GM12872 (cell line): Measurements from ENCODE around the gene SEMA4A.

Source experiments
- CTCF ChIP-seq: IDR thresholded peaks from 3 replicates; pipeline ENCODE4 v1.5.1; 2011; ENCODE audit warnings: low read depth, mild to moderate bottlenecking, low read length, moderate library complexity; ENCODE audit not compliant: insufficient read depth

SEMA4A gene

DNA sequence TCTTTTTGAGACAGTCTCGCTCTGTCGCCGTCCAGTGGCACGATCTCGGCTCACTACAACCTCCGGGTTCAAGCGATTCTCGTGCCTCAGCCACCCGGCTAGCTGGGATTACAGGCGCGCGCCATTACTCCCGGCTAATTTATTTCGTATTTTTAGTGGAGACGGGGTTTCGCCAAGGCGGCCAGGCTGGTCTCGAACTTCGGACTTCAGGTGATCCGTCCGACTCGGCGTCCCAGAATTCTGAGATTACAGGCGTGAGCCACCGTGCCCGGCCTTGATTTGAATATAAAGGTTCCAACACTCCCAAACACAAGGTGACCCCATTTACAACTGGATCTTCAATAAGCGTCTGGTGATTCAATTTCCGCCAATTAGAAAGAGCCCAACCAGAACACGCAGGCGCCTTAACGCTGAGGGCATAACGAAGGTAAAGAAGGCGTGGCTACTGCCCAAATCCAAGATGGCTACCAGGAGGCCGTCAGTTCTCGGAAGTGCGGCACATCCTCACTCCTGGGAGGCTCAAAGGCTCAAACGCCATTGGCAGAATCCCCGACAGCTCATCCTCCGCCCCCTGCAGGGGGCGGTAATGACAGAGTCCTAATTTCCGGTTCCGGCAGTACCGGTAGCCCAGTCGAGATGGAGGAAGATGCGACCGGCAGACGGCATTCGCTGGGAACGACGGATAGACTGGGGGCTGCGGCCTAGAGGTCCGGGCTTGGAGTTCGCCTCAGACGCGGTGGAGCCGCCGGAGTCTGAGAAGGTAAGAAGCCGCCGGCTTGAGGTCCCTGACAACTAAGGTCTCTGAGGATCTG lies 40.3 kb downstream of the SEMA4A start, which contains the start of gene SLC25A44:
TSS of gene SLC25A44 (plus strand) at position 617 of the 812 bp plus-strand sequence. CDS start 5,744 bp downstream, outside the sequence.
- TF ChIP-seq CTCF = peak; percentile 54

DNA sequence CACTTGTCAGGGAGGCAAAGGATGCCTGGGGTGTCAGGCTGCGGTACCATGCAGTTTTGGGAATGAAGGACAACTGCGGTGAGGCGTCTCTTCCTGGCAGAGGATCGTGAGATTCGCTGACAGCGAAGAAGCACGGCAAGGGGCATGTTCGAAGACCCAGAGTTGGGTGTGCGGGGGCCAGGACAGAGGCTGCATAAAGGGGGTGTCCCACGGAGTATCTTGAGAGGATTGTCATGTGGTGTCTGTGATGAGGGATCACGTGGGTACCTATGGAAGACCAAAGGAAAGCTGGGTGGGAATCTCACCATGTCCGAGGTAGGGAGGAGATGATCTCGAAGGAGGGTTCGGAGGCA lies 40.9 kb downstream of the SEMA4A start:
- no peak for TF ChIP-seq CTCF

- TF ChIP-seq CTCF = no peak
Measured at GRCh38 chr1:156195853-156196252, 42.5 kb downstream of the SEMA4A start.

- TF ChIP-seq CTCF = no peak
Measured at GRCh38 chr1:156196445-156196844, 43.1 kb downstream of the SEMA4A start.

- no peak for TF ChIP-seq CTCF
Measured at GRCh38 chr1:156198831-156199349, 45.5 kb downstream of the SEMA4A start.

DNA sequence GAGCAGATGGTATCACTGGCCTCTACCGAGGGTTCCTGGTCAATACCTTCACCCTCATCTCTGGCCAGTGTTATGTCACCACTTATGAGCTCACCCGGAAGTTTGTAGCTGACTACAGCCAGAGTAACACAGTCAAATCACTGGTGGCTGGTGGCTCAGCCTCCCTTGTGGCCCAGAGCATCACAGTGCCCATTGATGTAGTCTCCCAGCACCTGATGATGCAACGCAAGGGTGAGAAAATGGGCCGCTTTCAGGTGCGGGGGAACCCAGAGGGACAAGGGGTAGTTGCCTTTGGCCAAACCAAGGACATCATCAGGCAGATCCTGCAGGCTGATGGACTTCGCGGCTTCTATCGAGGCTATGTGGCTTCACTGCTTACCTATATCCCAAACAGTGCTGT lies 46.7 kb downstream of the SEMA4A start:
- TF ChIP-seq CTCF = no peak

GRCh38 chr1:156203331-156203730 lies 49.9 kb downstream of the SEMA4A start:
- TF ChIP-seq CTCF = no peak
